B cell (primary cell): ENCODE data around the gene CCDC87.

ENCODE experiments used
- CTCF ChIP-seq: fragments of 200-600 bp; IDR thresholded peaks from one replicate; pipeline ENCODE4 v1.8.0; 2022; ENCODE audit warnings: antibody characterized with exemption, mild to moderate bottlenecking
- EZH2 ChIP-seq: IDR thresholded peaks from 2 replicates; pipeline ENCODE4 v1.6.1; 2012; ENCODE audit warnings: borderline replicate concordance, low read depth, mild to moderate bottlenecking, moderate library complexity, low read length; ENCODE audit not compliant: insufficient read depth, poor library complexity, severe bottlenecking

GRCh38 chr11:66604155-66604554 lies 11.3 kb upstream of the CCDC87 start:
- TF ChIP-seq CTCF (no peak), EZH2 (no peak)
